MM.1S (cell line): ENCODE data around the gene ZSCAN1.

Experiments used
- DNase-seq: peaks from one replicate; pipeline ENCODE4 v3.0.0-alpha.2; 2015
- H2AFZ ChIP-seq: fragments of 300-600 bp; sonication (generic); 2 replicates; pipeline ENCODE4 v1.6.0; 2016; ENCODE audit warnings: antibody characterized with exemption, low read length
- H3F3A ChIP-seq: fragments of 300-600 bp; sonication (generic); 2 replicates; pipeline ENCODE4 v1.6.1; 2016; ENCODE audit warnings: mild to moderate bottlenecking, antibody characterized with exemption, low read length, moderate library complexity, mixed read lengths; ENCODE audit not compliant: insufficient read depth
- H3K27ac ChIP-seq: fragments of 300-600 bp; sonication (generic); 2 replicates; pipeline ENCODE4 v1.5.1; 2016; ENCODE audit warnings: mild to moderate bottlenecking, low read length
- H3K27me3 ChIP-seq: fragments of 300-600 bp; sonication (generic); replicated peaks from 2 replicates; pipeline ENCODE4 v1.6.0; 2016; ENCODE audit warnings: low read length; ENCODE audit not compliant: insufficient read depth
- H3K36me3 ChIP-seq: fragments of 300-600 bp; sonication (generic); replicated peaks from 2 replicates; pipeline ENCODE4 v1.6.1; 2016; ENCODE audit warnings: mild to moderate bottlenecking, low read length, mixed read lengths; ENCODE audit not compliant: insufficient read depth
- H3K4me1 ChIP-seq: fragments of 300-600 bp; sonication (generic); 2 replicates; pipeline ENCODE4 v1.6.1; 2016; ENCODE audit warnings: low read length, mixed read lengths
- H3K4me2 ChIP-seq: fragments of 300-600 bp; sonication (generic); 2 replicates; pipeline ENCODE4 v1.6.0; 2016; ENCODE audit warnings: low read depth, low read length
- H3K4me3 ChIP-seq: fragments of 300-600 bp; sonication (generic); 2 replicates; pipeline ENCODE4 v1.5.1; 2016; ENCODE audit warnings: low read length, mixed read lengths
- H3K79me2 ChIP-seq: fragments of 300-600 bp; sonication (generic); 2 replicates; pipeline ENCODE4 v1.6.1; 2016; ENCODE audit warnings: mixed run types, low read length, mixed read lengths
- H3K9ac ChIP-seq: fragments of 300-600 bp; sonication (generic); 2 replicates; pipeline ENCODE4 v1.6.1; 2016; ENCODE audit warnings: low read length, mixed read lengths
- H3K9me2 ChIP-seq: fragments of 300-600 bp; sonication (generic); replicated peaks from 2 replicates; pipeline ENCODE4 v1.6.1; 2016; ENCODE audit warnings: mild to moderate bottlenecking, low read length, mixed read lengths; ENCODE audit not compliant: insufficient read depth
- H3K9me3 ChIP-seq: fragments of 300-600 bp; sonication (generic); replicated peaks from 2 replicates; pipeline ENCODE4 v1.6.1; 2016; ENCODE audit warnings: mild to moderate bottlenecking, low read length, mixed read lengths; ENCODE audit not compliant: insufficient read depth
- H4K20me1 ChIP-seq: fragments of 300-600 bp; sonication (generic); 2 replicates; pipeline ENCODE4 v1.6.1; 2016; ENCODE audit warnings: mild to moderate bottlenecking, low read length, moderate library complexity, mixed read lengths; ENCODE audit not compliant: insufficient read depth
- EZH2 ChIP-seq: fragments of 300-600 bp; sonication (generic); optimal IDR thresholded peaks from 2 replicates; pipeline ENCODE3; 2017; ENCODE audit warnings: low read depth, mild to moderate bottlenecking, antibody characterized with exemption, low read length, mixed read lengths
- EZH2phosphoT487 ChIP-seq: fragments of 300-600 bp; sonication (generic); IDR thresholded peaks from 2 replicates; pipeline ENCODE4 v1.6.1; 2018; ENCODE audit warnings: antibody characterized with exemption, low read length
- TF ChIP-seq, protein P1 (sequence below): fragments of 300-600 bp; sonication (generic); IDR thresholded peaks from 2 replicates; pipeline ENCODE4 v1.5.1; 2016; ENCODE audit warnings: antibody characterized with exemption, low read length, mixed read lengths

ZSCAN1 gene

DNA sequence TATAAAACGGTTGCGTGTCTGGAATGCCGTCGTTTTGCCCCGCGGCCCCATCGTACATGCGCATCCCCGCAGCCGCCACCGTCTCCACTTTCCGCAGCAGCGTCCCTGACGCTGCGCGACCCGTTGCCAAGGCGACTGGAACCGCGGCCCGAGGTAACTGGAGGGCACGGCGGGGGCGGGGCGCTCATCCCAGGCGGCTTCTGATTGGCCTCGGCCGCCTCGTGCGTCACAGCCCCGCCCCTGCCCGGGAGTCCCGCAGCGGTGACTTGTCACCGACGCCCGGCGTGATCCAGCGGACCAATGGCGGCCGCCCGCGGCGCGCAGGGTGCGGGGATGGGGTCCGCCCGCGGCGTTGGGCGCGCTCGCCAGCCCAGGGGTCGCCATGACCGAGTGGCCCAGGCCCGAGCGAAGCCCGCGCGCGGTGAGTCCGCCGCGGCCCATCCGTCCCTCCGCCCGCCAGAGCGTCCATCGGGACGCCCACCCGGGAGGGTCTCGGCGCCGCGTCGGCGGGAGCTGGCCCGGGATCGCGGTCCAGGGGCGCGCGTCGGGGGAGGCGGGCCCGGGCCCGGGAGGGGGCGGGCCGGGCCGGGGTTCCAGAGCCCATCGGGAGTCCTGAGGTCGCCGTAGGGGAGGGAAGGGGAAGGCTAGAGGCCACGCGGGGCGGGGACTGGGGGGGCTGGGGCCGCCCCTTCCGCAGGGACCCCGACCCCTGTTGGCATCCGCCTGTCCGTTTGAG is at the start of gene ZSCAN1:
Gene ZSCAN1 (plus strand): TSS at position 285 of the 736 bp plus-strand sequence. CDS start 3,812 bp downstream, outside the sequence.
- H3K4me1 ChIP-seq: no peaks in the 10 kb centered on the region
- no peak within 1 kb of the TSS for H3K27ac ChIP-seq
- no peak for DNase-seq
- no peak within 1 kb of the TSS for H2AFZ ChIP-seq
- no peaks in the 10 kb centered on the region for H3K27me3 ChIP-seq
- no peaks in the 10 kb centered on the region for H3K79me2 ChIP-seq
- H3K4me3 ChIP-seq: no peak within 1 kb of the TSS
- no peaks in the 10 kb centered on the region for H4K20me1 ChIP-seq
- H3K9ac ChIP-seq: no peak within 1 kb of the TSS
- H3K36me3 ChIP-seq: no peaks in the 10 kb centered on the region
- no peaks in the 10 kb centered on the region for H3F3A ChIP-seq
- H3K9me2 ChIP-seq: no peaks in the 10 kb centered on the region
- no peaks in the 10 kb centered on the region for H3K9me3 ChIP-seq
- TF ChIP-seq EZH2: no peak
- no peak for TF ChIP-seq EZH2phosphoT487
- TF ChIP-seq, protein P1, sequence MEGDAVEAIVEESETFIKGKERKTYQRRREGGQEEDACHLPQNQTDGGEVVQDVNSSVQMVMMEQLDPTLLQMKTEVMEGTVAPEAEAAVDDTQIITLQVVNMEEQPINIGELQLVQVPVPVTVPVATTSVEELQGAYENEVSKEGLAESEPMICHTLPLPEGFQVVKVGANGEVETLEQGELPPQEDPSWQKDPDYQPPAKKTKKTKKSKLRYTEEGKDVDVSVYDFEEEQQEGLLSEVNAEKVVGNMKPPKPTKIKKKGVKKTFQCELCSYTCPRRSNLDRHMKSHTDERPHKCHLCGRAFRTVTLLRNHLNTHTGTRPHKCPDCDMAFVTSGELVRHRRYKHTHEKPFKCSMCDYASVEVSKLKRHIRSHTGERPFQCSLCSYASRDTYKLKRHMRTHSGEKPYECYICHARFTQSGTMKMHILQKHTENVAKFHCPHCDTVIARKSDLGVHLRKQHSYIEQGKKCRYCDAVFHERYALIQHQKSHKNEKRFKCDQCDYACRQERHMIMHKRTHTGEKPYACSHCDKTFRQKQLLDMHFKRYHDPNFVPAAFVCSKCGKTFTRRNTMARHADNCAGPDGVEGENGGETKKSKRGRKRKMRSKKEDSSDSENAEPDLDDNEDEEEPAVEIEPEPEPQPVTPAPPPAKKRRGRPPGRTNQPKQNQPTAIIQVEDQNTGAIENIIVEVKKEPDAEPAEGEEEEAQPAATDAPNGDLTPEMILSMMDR: no peak
- H3K4me2 ChIP-seq: no peak within 1 kb of the TSS

GRCh38 chr19:57992841-57993240 is 41.0 kb upstream of the ZSCAN1 start:
- Histone ChIP-seq H4K20me1 (no peaks in the 10 kb centered on the region), H3F3A (no peaks in the 10 kb centered on the region), H3K9me2 (no peaks in the 10 kb centered on the region), H3K4me3 (no peak overlapping the region), H3K4me2 (no peak overlapping the region), H3K9ac (no peak overlapping the region), H3K27me3 (no peaks in the 10 kb centered on the region), H3K27ac (no peak overlapping the region), H3K36me3 (no peaks in the 10 kb centered on the region), H3K9me3 (no peaks in the 10 kb centered on the region), H2AFZ (no peak overlapping the region), H3K79me2 (no peaks in the 10 kb centered on the region), H3K4me1 (no peaks in the 10 kb centered on the region)
- no peak for DNase-seq
- TF ChIP-seq EZH2 (no peak), EZH2phosphoT487 (no peak)
- TF ChIP-seq, protein P1: no peak

- Histone ChIP-seq H3K9me2 (no peaks in the 10 kb centered on the region), H3K79me2 (no peaks in the 10 kb centered on the region), H3K4me3 (no peak overlapping the region), H3K4me1 (no peaks in the 10 kb centered on the region), H4K20me1 (no peaks in the 10 kb centered on the region), H3K9ac (no peak overlapping the region), H3K4me2 (no peak overlapping the region), H3F3A (no peaks in the 10 kb centered on the region), H3K27ac (no peak overlapping the region), H3K9me3 (no peaks in the 10 kb centered on the region), H3K36me3 (no peaks in the 10 kb centered on the region), H3K27me3 (no peaks in the 10 kb centered on the region), H2AFZ (no peak overlapping the region)
- DNase-seq: no peak
- TF ChIP-seq, protein P1: no peak
- TF ChIP-seq EZH2phosphoT487 (no peak), EZH2 (no peak)
These were observed 33.1 kb upstream of the ZSCAN1 start for GRCh38 chr19:58000677-58001076.
